Measurements from ENCODE around the gene C1orf87.

GRCh38 chr1:60102267-60103061, 28.9 kb upstream of the C1orf87 start:
- no peak for TF ChIP-seq EZH2 (IDR thresholded peaks at IDR 0.05)
- TF ChIP-seq POLR2AphosphoS5 (IDR thresholded peaks at IDR 0.05; ENCODE audit: borderline replicate concordance, low read depth, low read length), result no peak
- no peak for TF ChIP-seq FOXP2 (optimal IDR thresholded peaks at IDR 0.05; ENCODE audit: control extremely low read depth, extremely low read length, insufficient read depth)

Measured in SK-N-MC (cell line).